Testis (tissue), 3 donors: Measurements from ENCODE around the gene CAMTA1. TPM values are rescaled to one million over a fixed set of nuclear protein-coding genes. Genes with fewer than 3 reads are reported as not detected.
A peak's percentile ranks its signal among the peaks of the same experiment; 100 is the strongest.

Experiments
- DNase-seq: peaks from one replicate; pipeline ENCODE4 v3.0.0-alpha.2; 2019
- H3K27ac ChIP-seq, 2 donors: fragments of 200-600 bp; sonication (generic); one replicate each; pipeline ENCODE4 v1.5.1; 2019
- H3K27me3 ChIP-seq: fragments of 200-600 bp; sonication (generic); one replicate; pipeline ENCODE4 v1.5.1; 2019
- H3K36me3 ChIP-seq: fragments of 200-600 bp; sonication (generic); one replicate; pipeline ENCODE4 v1.5.1; 2017; ENCODE audit warnings: low read depth; ENCODE audit errors: missing control alignments
- H3K4me1 ChIP-seq: fragments of 200-600 bp; sonication (generic); one replicate; pipeline ENCODE4 v1.5.1; 2019
- H3K4me3 ChIP-seq, 2 donors: fragments of 200-600 bp; sonication (generic); one replicate each; pipeline ENCODE4 v1.5.1; 2017 to 2019
- H3K9me3 ChIP-seq: fragments of 200-600 bp; sonication (generic); one replicate; pipeline ENCODE4 v1.5.1; 2017
- CTCF ChIP-seq, 3 experiments: fragments of 450-650 bp in 2 of 3; fragments of 200-600 bp in 1 of 3; sonication (generic) in 1 of 3; IDR thresholded peaks; one replicate each; pipeline ENCODE4 v1.5.1; 2016 to 2019; ENCODE audit warnings: antibody characterized with exemption in 3 of 3, mild to moderate bottlenecking in 2 of 3, moderate library complexity in 1 of 3
- POLR2A ChIP-seq: fragments of 450-650 bp; IDR thresholded peaks from one replicate; pipeline ENCODE4 v1.6.1; 2017; ENCODE audit warnings: antibody characterized with exemption, mild to moderate bottlenecking, moderate library complexity
- WGBS, 2 donors: methylation state at CpG; one replicate each; pipeline ENCODE4 v1.1.5; 2018; 5-methylcytosine and 5-hydroxymethylcytosine counted together
- intact Hi-C: fragments of 100-400 bp; cut with DNase I; formaldehyde crosslinking; loops from one replicate; pipeline ENCODE4 v1.15.1; 2023; ENCODE audit warnings: low total_unique reads
- polyA plus RNA-seq: library from polyadenylated mRNA; stranded (reverse); fragments of 350-450 nt; fragmentation: Illumina TruSeq; extraction: RNeasy Lipid Tissue Mini Kit (QIAGEN cat#74804); gene quantifications from one replicate; pipeline ENCODE4 v1.2.3, GENCODE V29; 2014; ENCODE audit warnings: low read depth, low replicate concordance; ENCODE audit not compliant: insufficient read depth
- total RNA-seq, 2 donors: library from RNA; depleted of rRNA; stranded (reverse); fragments of >200 nt; gene quantifications; one replicate each; pipeline ENCODE4 v1.2.3, GENCODE V29; 2016

CAMTA1 gene
- total and polyA plus RNA-seq, 3 donors from 2014 or later = 116 to 158 (median 119) TPM

GRCh38 chr1:7491109-7491817 is 706.0 kb downstream of the CAMTA1 start:
- H3K9me3 ChIP-seq = no peaks in the 10 kb centered on the region

GRCh38 chr1:7491818-7492173 is 706.5 kb downstream of the CAMTA1 start:
- Histone ChIP-seq H3K9me3 (no peaks in the 10 kb centered on the region), H3K4me3 (no peak overlapping the region), H3K36me3 (no peaks in the 10 kb centered on the region), H3K27me3 (no peaks in the 10 kb centered on the region), H3K4me1 (peaks cover 6% of the 10 kb centered on the region), H3K27ac (no peak overlapping the region)
- intact Hi-C loops = no loop called here
- WGBS, 2 donors = 50 to 51% methylated on average over 7 of the region's 7 CpGs
- TF ChIP-seq POLR2A (no peak), CTCF (IDR thresholded peaks at IDR 0.05) (no peak)
- DNase-seq = peak; percentile 30

More at GRCh38 chr1:7491109-7491817, 706.0 kb downstream of the CAMTA1 start:
- Histone ChIP-seq H3K4me3 (no peak overlapping the region), H3K27me3 (no peaks in the 10 kb centered on the region), H3K36me3 (no peaks in the 10 kb centered on the region), H3K4me1 (peaks cover 6% of the 10 kb centered on the region), H3K27ac (peak overlapping the region in 1 of 2 donors; percentile 5)
- peak; percentile 60 for DNase-seq
- WGBS, 2 donors = 57 to 59% methylated on average over 17 of the region's 17 CpGs
- no peak for TF ChIP-seq CTCF (IDR thresholded peaks at IDR 0.05)
- TF ChIP-seq POLR2A = no peak
- intact Hi-C loops = no loop called here

GRCh38 chr1:7493711-7494454 is 708.6 kb downstream of the CAMTA1 start:
- TF ChIP-seq POLR2A (no peak), CTCF (IDR thresholded peaks at IDR 0.05) (no peak)
- Histone ChIP-seq H3K27me3 (no peaks in the 10 kb centered on the region), H3K27ac (no peak overlapping the region), H3K4me3 (no peak overlapping the region), H3K36me3 (no peaks in the 10 kb centered on the region), H3K9me3 (no peaks in the 10 kb centered on the region), H3K4me1 (peaks cover 6% of the 10 kb centered on the region)
- intact Hi-C loops = no loop called here
- no peak for DNase-seq
- WGBS, 2 donors = 75 to 78% methylated on average over 13 to 17 of the region's 17 CpGs

GRCh38 chr1:7495962-7496361 is 710.7 kb downstream of the CAMTA1 start:
- Histone ChIP-seq H3K4me3 (no peak overlapping the region), H3K9me3 (no peaks in the 10 kb centered on the region), H3K36me3 (no peaks in the 10 kb centered on the region), H3K4me1 (peaks cover 13% of the 10 kb centered on the region), H3K27me3 (no peaks in the 10 kb centered on the region), H3K27ac (no peak overlapping the region)
- TF ChIP-seq POLR2A (no peak), CTCF (IDR thresholded peaks at IDR 0.05) (no peak)
- DNase-seq = no peak
- WGBS, 2 donors = 59 to 69% methylated on average over 6 to 11 of the region's 11 CpGs
- intact Hi-C loops = no loop called here
